GM21528 (cell line): Measurements from ENCODE around the gene PPFIA4.
"Not testable (repeated sequence)": the region's sequence is repeated elsewhere in the genome, so short reads cannot be mapped to it uniquely, and the experiment has no call there.

ENCODE experiments used
- ATAC-seq: cut with Tn5 transposase; IDR thresholded peaks from one replicate; pipeline ENCODE4 v1.9.1; 2021; ENCODE audit warnings: mild to moderate bottlenecking, moderate library complexity; ENCODE audit not compliant: unreplicated experiment, low FRiP score

Gene PPFIA4

DNA sequence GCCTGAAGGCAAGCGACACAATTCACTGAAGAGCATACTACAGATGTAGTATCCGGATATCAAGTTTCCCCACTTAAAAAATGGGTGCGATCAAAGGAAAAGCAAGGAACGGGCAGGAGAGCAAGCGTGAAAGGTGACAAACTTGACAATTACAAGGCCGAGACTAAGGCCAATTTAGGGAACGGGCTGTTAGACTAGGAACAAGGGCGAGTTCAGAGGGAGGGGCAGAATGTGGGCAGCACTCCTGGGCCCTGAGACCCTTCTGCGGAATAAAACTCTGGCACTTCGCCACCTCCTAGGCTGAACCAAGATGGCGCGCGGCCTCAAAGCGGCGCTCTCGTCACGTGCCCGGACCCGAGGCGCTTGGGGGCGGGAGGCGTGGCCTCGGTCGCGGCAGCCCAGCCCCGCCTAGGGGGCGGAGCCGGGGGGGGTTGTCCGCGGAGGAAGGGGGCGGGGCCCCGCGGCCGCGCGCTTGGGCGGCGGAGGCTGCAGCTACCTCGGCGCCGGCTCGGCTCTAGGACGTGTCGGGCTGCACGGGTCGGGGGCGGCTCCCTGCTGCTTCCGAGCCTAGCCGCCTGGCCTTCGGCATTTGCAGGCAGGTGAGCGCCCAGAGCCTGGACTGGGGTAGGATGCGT, at the start of gene PPFIA4:
TSS of gene PPFIA4 (plus strand) at position 461 of the 635 bp plus-strand sequence. CDS start 12,518 bp downstream, outside the sequence.
- ATAC-seq = peak; percentile 78

DNA sequence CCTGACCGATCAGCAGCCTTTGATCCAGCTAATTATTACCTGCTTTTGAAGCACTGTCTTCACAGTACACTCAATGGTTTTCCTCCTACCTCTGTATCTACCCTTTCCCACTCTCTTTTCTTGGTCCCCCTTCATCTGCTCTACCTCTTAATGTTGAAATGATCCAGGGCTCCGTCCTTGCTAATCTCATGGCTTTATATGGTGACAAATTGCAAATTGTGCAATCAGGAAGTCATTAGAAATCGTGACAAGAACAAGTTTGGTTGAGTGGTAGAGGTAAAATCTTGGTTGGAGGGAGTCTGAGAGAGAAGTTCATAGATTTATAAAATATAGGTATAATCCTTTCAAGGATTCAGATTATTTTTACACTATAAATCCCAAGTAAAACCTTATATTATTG, 49.7 kb upstream of the PPFIA4 start:
- ATAC-seq = no peak

DNA sequence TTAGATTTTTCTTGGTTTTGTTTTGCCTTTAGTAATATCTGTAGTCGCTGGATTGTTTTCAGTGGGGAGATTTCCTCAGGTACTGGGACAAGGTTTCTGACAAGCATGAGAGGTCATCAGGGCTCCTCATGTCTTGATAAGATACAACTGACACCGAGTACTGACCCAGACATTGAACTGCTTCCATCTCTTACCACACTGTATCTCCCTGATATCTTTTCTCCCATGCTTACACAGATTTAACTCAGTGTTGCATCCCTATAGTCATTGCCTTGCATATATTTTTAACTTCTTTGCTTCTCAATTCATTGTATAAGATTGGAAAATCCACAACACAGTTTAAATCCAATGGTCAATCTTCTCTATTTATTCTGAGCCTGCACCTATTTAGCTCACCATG, 46.8 kb upstream of the PPFIA4 start:
- no peak for ATAC-seq

DNA sequence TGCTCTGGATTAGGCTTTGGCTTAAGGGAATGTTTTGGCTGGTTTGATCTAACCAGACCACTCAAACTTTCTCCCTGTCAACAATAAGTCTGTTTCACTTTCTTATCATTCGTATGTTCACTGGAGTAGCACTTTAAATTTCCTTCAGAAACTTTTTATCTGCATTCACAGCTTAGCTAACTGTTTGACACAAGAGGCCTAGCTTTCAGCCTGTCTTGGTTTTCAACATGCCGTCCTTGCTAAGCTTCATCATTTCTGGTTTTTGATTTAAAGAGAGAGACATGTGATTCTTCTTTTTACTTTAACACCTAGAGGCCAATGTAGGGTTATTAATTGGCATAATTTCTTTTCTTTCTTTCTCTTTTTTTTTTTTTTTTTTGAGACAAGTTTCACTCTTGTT, 44.4 kb upstream of the PPFIA4 start:
- ATAC-seq = no peak

DNA sequence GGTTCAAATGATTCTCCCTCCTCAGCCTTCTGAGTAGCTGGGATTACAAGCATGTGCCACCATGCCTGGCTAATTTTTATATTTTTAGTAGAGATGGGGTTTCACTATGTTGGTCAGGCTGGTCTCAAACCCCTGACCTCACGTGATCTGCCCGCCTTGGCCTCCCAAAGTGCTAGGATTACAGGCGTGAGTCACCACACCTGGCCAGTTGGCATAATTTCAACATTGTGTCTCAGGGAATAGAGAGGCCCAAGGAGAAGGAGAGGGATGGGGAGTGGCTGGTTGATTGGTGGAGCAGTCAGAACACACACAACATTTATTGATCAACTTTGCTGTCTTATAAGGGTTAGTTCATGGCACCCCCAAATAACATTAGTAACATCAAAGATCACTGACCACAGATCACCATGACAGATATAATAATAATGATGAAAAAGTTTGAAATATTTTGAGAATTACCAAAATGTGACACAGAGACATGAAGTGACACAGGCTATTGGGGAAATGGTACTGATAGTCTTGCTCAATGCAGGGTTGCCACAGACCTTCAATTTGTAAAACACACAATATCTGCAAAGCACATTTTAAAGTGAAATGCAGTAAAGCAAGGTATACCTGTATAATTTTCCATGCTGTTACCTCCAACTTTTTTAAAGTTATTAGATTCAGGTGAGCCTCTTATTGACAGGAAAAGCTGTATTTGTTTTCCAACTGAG, 43.4 kb upstream of the PPFIA4 start:
- ATAC-seq = no peak

DNA sequence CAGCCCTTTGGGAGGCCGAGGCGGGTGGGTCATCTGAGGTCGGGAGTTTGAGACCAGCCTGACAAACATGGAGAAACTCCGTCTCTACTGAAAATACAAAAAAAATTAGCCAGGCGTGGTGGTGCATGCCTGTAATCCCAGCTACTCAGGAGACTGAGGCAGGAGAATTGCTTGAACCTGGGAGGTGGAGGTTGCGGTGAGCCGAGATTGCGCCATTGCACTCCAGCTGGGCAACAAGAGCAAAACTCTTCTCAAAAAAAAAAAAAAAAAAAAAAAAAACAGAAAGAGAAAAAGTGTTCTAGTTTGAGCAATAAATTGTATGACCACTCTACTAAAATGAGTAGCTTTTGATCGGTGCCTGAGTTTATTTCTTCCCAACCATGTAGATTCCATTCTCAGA, 40.2 kb upstream of the PPFIA4 start:
- ATAC-seq = not testable (repeated sequence)

DNA sequence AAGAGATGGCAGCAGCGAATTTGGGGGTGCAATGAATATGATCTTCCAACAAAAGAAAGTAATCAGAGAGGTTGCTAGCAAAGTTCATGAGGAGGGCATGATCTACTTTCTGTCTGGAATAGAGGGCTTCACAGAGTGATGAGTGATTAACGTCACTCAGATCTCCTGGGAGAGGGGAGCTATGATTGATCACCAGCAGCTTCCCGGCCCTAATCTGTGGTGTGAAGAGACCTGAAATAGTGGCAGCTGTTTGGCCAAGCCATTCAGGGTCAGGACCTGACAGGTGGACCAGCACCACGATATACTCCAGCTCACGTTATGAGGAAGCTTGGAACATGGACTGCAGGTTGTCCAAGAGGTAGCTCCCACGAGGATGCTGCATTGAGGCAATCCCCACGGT, 39.0 kb upstream of the PPFIA4 start:
- ATAC-seq = no peak

GRCh38 chr1:202987922-202988583, 38.2 kb upstream of the PPFIA4 start:
- ATAC-seq = no peak

DNA sequence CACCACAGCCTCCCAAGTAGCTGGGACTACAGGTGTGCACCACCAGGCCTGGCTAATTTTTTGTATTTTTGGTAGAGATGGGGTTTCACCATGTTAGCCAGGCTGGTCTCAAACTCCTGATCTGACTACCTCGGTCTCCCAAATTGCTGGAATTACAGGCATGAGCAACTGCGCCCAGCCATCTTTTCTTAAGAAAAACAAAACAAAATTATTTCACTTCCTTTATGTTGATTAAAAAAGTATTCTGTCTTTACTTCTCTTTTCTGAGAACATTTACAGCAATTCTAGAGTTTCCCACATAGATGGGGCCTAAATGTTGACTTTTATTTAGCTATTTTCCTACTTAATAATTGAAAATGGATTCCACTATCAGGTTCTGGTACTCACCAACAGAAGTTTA, 36.4 kb upstream of the PPFIA4 start:
- no peak for ATAC-seq

GRCh38 chr1:202991112-202991511, 35.2 kb upstream of the PPFIA4 start:
- no peak for ATAC-seq

- no peak for ATAC-seq
These were observed 31.5 kb upstream of the PPFIA4 start for GRCh38 chr1:202994756-202995155.

DNA sequence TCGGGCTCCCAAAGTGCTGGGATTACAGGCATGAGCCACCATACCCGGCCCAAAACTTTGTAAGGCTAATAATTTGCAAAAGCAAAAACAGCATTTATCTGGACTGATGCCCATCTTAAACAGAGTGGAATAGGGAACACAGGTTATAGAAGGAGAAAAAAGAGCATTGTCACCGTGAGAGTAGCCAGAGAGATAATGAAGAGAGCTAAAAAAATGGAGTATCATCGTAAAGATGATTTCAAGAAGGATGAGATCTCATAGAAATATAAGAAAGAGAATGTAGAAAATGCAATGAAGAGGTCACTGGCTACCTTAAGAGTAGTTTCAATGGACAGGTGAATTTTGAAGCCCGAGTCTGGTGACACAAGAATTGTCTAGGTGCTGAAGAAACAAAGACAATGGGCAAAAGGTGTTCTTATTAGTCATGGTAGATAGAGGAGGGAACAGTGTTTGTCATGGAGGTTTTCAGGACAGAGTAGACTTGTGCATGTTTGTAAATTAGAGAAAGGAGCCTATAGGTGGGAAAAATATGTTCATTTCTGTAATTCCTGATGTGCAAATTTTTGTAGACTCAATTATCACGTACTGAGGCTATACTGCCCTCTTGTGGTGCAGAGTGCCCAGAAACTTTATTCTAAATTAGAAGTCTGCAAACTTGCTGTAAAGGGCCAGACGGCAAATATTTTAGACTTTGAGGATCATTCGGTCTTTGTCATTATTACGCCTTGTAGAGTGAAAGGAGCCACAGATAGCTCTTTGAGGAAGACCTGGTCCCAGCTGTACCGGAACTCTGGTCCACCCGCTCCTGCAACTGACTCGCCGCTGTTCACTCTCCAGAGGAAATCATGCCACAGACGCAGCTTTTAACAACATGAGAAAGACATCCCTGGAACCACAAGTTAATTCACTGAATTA, 27.2 kb upstream of the PPFIA4 start:
- no peak for ATAC-seq

DNA sequence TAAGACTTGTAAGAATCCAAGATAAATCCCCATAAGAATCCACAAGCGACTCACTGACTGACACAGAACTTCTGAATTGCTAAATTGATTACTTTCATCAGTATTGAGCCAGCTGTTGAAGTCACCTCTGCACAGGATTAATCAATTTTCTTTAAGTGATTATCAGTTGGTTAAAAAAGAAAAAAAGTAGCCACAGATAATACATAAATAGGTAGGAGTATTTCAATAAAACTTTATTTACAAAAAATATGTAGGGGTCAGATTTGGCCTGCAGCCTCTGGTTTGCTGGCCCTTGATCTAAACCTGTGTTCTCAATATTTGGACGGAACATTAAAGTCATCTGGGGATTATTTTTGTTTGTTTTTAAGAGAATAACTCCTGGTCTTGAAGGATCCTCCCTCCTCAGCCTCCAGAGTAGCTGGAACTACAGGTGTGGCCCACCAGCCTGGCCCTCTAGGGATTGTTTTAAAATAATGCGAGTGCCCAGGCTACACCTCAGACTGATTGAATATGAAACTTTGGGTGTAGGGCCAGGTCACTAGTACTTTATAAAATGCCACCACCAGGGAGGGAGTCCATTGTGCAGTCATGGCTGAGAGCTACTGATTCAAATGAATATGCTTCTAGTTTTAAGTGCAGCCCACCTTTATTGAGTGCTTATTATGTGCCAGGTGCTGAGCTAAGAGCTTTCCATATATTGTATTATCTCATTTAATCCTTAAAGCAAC, 25.9 kb upstream of the PPFIA4 start:
- ATAC-seq = no peak

- ATAC-seq = no peak
These were observed 24.3 kb upstream of the PPFIA4 start for GRCh38 chr1:203001986-203002385.

GRCh38 chr1:203002951-203003350, 23.3 kb upstream of the PPFIA4 start:
- ATAC-seq = no peak

- not testable (repeated sequence) for ATAC-seq
These were observed 20.7 kb upstream of the PPFIA4 start for GRCh38 chr1:203005395-203006142.

DNA sequence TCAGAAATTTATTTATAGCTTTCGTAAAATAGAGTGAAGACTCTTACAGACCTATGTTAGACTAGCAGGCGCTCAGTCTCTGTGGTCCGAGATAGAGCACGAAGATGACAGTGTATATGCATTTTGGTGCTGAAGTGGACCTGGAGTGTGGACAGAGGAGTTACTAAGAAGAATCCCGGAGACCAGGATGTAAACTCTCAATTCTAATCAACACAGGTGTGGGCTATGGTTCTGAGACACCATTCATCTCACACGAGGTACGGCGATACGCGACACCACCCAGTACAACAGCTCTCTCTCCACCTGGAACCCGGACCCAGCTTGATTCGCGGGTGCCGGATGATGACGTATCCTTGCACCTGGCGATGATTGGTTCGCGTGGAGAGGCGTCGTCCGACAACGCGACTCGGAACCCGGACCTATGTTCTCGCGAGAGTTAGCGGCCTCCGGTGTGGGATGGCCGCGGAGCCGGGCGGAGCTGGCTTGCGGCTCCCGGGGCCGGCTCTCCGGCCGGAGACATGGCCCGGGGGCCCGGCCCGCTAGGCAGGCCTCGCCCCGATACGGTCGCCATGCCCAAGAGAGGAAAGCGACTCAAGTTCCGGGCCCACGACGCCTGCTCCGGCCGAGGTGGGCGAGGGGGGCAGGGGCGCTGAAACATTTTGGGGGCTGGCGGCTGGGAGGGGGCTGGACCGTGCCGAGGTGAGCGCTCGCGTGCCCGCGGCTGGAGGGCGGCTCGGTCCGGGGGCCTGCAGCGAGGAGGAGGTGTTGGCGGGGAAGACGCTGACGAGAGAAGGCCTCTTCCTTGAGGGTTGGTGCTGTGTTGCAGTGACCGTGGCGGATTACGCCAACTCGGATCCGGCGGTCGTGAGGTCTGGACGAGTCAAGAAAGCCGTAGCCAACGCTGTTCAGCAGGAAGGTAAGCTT, 19.1 kb upstream of the PPFIA4 start, which contains the start of gene TMEM183A:
TSS of gene TMEM183A (plus strand) at position 427 of the 924 bp plus-strand sequence. CDS start at position 519, 92 bp downstream.
- ATAC-seq = peak; percentile 97

GRCh38 chr1:203009185-203009584, 17.1 kb upstream of the PPFIA4 start:
- ATAC-seq = no peak
